Uterine smooth muscle cell (primary cell): ENCODE data around the gene DPP7. TPM values are rescaled to one million over a fixed set of nuclear protein-coding genes. Genes with fewer than 3 reads are reported as not detected.

Source experiments
- total RNA-seq: library from RNA; depleted of rRNA; stranded (reverse); fragments of >200 nt; gene quantifications from 2 replicates; pipeline ENCODE4 v1.2.3, GENCODE V29; 2014

The DPP7 gene
- total RNA-seq = 45.3 and 86.1 TPM in 2 replicates

GRCh38 chr9:137114613-137115393 is at the start of gene DPP7:
TSS of gene DPP7 (minus strand) at chr9:137114733. CDS start at chr9:137114713, 20 bp downstream.

GRCh38 chr9:137138722-137139467 is 24.4 kb upstream of the DPP7 start, which contains the start of gene GRIN1:
TSS of gene GRIN1 (plus strand) at chr9:137139154. CDS start at chr9:137139487, 333 bp downstream.

GRCh38 chr9:137086531-137087408 is 27.8 kb downstream of the DPP7 start, which contains the start of gene MAN1B1:
TSS of gene MAN1B1 (plus strand) at chr9:137086985. CDS start at chr9:137087000, 15 bp downstream.

GRCh38 chr9:137077010-137077747 is 37.4 kb downstream of the DPP7 start, which contains the start of gene UAP1L1:
TSS of gene UAP1L1 (plus strand) at chr9:137077517. CDS start at chr9:137077533, 16 bp downstream.

GRCh38 chr9:137070201-137070905 is 44.2 kb downstream of the DPP7 start, which contains the start of gene SAPCD2:
TSS of gene SAPCD2 (minus strand) at chr9:137070557. CDS start at chr9:137070460, 97 bp downstream.

Other genes starting within 250 kb of the DPP7 start
- 265 and 280 TPM in 2 replicates for gene EDF1, start 248.4 kb downstream of the DPP7 start, total RNA-seq
- gene TRAF2, start 228.2 kb downstream of the DPP7 start, total RNA-seq = 9.6 and 16.3 TPM in 2 replicates
- gene FBXW5, start 170.0 kb downstream of the DPP7 start, total RNA-seq = 167 and 192 TPM in 2 replicates
- 0.37 TPM in 1 of 2 replicates, not detected in the other for gene C8G, start 169.5 kb downstream of the DPP7 start, total RNA-seq
- gene LCN12, start 162.5 kb downstream of the DPP7 start, total RNA-seq = 0.12 TPM in 1 of 2 replicates, not detected in the other
- 1.2 and 40.7 TPM in 2 replicates for gene PTGDS, start 137.2 kb downstream of the DPP7 start, total RNA-seq
- gene LCNL1, start 131.7 kb downstream of the DPP7 start, total RNA-seq = 0.66 and 6.4 TPM in 2 replicates
- gene PAXX, start 122.3 kb downstream of the DPP7 start, total RNA-seq = 23.9 and 25.1 TPM in 2 replicates
- gene CLIC3, start 118.2 kb downstream of the DPP7 start, total RNA-seq = 0.55 and 3.0 TPM in 2 replicates
- 19.0 and 31.7 TPM in 2 replicates for gene ABCA2, start 86.5 kb downstream of the DPP7 start, total RNA-seq
- not detected in 2 replicates for gene FUT7, start 82.6 kb downstream of the DPP7 start, total RNA-seq
- gene NPDC1, start 68.6 kb downstream of the DPP7 start, total RNA-seq = 13.3 and 20.9 TPM in 2 replicates
- not detected in 2 replicates for gene ENTPD2, start 60.7 kb downstream of the DPP7 start, total RNA-seq
- 7.1 and 18.6 TPM in 2 replicates for gene SAPCD2, start 44.2 kb downstream of the DPP7 start, total RNA-seq
- gene UAP1L1, start 37.2 kb downstream of the DPP7 start, total RNA-seq = 28.3 and 33.1 TPM in 2 replicates
- 73.2 and 128 TPM in 2 replicates for gene MAN1B1, start 27.7 kb downstream of the DPP7 start, total RNA-seq
- gene GRIN1, start 24.4 kb upstream of the DPP7 start, total RNA-seq = under 0.01 and 0.11 TPM in 2 replicates
- gene LRRC26, start 55.3 kb upstream of the DPP7 start, total RNA-seq = not detected in 2 replicates
- 0.25 TPM in 1 of 2 replicates, not detected in the other for gene TMEM210, start 57.3 kb upstream of the DPP7 start, total RNA-seq
- 29.9 and 34.0 TPM in 2 replicates for gene ANAPC2, start 73.8 kb upstream of the DPP7 start, total RNA-seq
- 60.9 and 82.4 TPM in 2 replicates for gene SSNA1, start 73.9 kb upstream of the DPP7 start, total RNA-seq
- 6.8 and 8.7 TPM in 2 replicates for gene TPRN, start 86.0 kb upstream of the DPP7 start, total RNA-seq
- gene TMEM203, start 90.9 kb upstream of the DPP7 start, total RNA-seq = 37.1 and 41.5 TPM in 2 replicates
- gene NDOR1, start 91.0 kb upstream of the DPP7 start, total RNA-seq = 2.6 and 4.8 TPM in 2 replicates
- 0.11 and 0.25 TPM in 2 replicates for gene RNF208, start 107.5 kb upstream of the DPP7 start, total RNA-seq
- 0.55 and 0.62 TPM in 2 replicates for gene CYSRT1, start 110.4 kb upstream of the DPP7 start, total RNA-seq
- gene RNF224, start 112.8 kb upstream of the DPP7 start, total RNA-seq = 0.11 TPM in 1 of 2 replicates, not detected in the other
- not detected in 2 replicates for gene SLC34A3, start 116.2 kb upstream of the DPP7 start, total RNA-seq
- 153 and 473 TPM in 2 replicates for gene TUBB4B, start 126.6 kb upstream of the DPP7 start, total RNA-seq
- gene STPG3, start 136.6 kb upstream of the DPP7 start, total RNA-seq = not detected in 2 replicates
- gene NELFB, start 140.6 kb upstream of the DPP7 start, total RNA-seq = 60.7 and 75.9 TPM in 2 replicates
- 34.0 and 38.7 TPM in 2 replicates for gene TOR4A, start 163.0 kb upstream of the DPP7 start, total RNA-seq
- 0.11 and 0.12 TPM in 2 replicates for gene NRARP, start 187.5 kb upstream of the DPP7 start, total RNA-seq